ENCODE results near the gene ARMH4.
A peak's percentile ranks its signal among the peaks of the same experiment; 100 is the strongest.

The ARMH4 gene

DNA sequence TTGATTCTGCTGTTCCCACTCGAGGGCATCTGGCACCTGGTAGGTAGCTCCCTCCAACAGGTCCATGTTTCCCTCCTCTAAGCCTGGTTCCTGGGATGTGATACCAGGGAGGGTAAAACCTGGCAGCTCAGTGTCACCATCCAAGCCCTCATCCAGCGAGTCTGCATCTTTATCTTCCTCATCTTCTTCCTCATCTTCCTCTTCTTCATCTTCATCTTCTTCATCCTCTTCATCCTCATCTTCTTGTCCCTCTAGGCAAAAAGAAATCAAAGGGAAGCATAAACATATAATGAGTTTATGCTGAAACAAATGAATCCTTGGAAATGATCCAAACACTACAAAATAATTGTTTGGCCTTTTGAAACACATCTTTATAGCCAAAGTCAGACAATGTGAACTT, 55.3 kb downstream of the ARMH4 start:
- no peak for DNase-seq

DNA sequence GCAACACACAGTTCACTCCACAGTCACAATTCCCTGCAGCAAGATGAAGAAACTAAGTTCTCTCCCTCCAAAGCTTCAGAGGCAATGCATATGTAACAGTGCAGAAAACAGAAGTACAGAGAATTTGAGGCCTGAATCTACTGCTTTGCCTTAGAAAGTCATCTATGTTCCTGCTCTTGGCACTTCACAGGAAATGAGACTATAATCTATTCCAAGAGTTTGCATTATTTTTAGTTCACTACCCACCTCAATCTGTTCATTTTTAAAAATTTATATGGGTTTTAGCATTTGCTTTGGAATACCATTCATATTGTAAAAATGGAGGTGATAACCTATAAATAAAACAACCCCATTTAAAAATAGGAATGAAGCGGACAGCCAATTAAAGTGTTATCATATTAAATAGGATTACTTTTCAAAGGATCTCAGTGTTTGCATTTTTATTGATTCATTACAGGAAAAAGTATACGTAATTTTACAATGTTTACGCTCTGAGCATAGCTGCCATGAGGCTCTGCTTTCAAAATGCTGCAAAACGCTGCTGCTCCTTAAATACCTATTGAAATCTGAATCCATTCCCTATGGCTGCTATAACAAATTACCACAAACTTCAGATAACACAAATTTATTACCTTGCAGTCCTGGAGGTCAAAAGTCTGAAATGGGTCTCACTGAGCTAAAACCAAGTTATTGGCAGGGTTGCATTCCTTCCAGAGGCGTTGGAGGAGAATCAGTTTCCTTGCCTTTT, 60.0 kb downstream of the ARMH4 start:
- DNase-seq, result no peak

DNA sequence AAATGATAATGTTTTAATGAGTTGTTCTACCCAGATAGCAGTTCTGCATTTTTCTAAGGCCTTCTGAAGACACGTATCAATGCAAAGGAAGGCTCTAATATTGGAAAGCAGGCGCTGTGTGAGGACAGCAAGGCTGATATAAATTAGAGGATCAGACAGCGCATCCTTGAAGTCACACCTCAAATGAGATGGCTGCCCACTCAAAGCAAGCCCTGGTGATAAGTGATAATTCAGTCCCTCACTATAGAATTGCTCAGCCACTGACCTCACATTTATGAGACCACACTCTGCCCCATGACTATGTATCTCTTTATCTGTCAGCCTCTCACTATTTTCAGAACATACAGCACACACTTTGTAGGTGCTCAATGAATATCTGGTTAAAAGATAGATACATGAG, 62.4 kb downstream of the ARMH4 start:
- DNase-seq, result no peak

DNA sequence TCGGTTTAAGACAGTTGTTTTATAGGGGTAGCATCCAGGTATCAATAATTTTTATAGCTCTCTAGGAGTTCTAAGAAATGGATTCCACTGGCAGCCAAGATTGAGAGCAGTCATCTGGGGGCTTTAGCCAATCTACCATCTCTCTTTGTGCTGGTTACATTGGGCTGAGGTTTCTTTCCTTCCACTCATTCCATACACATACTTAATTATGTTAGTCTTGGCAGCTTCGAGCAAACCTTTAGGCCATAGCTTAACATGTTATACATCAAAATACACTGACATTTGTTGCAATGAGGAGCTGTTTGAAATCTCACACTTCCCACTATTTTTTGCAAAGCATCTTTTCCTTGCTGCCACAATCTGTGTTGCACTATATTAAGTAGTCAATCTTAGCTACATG, 63.1 kb downstream of the ARMH4 start:
- DNase-seq, result no peak

DNA sequence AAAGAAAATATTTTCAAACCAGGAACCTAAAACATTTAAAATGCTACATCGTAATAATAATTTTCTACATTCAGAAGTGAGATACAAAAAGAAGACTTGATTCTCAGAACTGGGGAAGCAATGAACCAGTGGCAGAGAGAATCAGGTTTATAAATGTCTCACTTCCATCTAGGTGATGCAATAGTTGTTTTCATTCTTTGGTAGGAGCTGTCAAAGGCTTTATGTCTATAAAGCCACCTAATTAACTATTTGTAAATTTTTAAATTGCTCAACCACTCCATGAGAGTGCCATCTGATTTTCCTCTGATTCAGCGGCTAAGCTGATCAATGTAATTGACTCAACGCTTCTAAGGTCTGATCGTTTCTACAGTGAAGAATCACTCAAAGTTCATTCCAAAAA, 66.1 kb downstream of the ARMH4 start:
- DNase-seq, result no peak

DNA sequence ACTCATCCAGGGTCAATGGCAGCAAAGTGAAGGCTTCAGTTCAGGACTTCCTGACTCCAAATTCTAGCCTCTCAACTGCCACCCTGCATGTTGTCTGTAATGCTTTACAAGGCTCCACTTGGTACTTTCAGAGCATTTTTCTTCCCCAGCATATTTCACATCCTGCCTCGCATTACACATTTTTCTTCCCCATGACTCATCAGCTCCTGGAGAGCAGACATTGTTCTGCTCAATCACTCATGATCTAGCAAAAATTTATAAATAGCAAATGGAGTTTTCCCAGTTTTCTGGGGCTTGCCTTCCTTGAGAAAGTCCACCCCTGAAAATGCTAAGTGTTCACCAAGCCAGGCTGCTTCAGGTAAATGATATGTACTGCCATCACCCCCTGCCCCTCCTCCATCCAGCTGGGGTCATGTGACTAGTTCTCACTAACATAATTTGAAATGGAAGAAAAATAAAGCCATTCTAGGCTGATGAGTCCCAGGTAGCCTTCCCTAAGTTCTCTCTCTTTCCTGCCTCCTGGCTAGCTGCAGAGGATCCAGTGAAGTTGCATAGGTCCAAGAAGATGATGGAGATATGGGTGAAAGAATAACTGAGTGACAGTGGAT, 69.4 kb downstream of the ARMH4 start:
- DNase-seq, result no peak

DNA sequence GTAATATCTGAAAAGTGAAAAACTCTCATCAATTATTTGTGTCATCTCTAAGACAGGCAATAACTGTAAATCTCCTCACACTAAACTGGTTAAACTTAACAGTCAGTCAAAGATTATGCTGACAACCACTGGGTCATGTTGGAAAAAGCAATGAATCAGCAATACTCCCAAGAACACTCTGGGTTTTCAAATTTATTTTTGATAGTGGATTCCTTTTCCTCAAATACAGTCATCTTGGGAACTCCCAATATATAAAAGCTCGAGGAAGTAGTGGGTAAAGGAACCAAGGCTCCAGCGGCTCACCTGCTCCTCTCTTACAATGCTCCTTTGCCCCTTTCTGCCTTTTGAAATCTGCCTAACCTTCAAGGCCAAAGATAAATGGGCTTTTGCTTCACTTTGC, 70.0 kb downstream of the ARMH4 start:
- DNase-seq, result no peak

DNA sequence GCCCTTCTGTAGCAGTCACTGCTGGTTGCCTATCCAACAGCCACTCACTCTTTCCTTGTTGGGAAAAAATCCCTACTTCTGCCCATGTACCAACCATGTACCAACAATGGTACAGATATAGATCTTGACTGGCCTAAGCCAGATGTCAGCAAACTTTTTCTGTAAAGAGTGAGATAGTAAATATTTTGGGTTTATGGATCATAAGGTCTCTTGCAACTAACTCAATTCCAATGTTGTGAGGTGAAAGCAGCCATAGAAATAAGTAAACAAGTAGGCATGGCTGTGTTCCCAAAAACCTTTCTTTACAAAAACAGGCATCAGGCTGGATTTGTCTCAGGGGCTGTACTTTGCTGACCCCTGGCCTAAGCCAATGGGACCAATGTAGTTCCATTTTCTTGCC, 73.5 kb downstream of the ARMH4 start:
- DNase-seq, result no peak

DNA sequence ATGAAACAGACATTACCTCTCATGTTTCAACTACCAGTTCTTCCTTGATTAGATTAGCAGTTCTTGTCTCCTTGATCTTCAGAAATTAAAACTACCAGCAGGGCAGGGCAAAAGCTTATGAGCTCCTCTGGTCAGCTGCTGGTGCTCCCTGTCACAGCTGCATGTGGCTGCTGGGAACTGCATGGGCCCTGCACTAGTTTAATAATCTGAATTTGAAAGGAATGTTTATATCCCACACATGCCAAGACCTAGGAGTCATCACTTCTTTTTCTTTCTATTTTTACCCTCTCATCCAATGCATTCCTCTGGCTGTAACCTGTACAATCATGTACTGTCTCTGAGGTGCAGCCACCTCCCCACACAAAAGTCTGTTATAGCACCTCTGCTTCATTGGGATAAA, 73.9 kb downstream of the ARMH4 start:
- DNase-seq, result no peak

DNA sequence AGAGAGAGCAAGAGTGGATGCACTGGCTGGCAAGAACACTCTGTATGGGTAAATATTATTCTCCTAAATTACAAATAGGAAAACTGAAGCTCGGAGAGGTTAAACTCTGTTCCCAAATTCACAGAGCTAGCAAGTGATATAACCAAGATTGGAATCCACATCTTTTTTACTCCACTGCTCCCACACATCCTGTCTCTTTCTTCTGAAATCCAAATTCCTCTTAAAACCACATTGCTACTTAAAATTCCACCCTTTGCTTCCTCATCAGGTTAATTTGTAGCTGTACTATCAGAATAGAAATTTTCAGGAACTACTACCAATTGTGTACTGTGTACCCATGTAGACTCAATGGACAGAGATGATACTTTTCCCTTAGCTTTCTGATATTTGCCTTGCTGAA, 74.4 kb downstream of the ARMH4 start:
- no peak for DNase-seq

DNA sequence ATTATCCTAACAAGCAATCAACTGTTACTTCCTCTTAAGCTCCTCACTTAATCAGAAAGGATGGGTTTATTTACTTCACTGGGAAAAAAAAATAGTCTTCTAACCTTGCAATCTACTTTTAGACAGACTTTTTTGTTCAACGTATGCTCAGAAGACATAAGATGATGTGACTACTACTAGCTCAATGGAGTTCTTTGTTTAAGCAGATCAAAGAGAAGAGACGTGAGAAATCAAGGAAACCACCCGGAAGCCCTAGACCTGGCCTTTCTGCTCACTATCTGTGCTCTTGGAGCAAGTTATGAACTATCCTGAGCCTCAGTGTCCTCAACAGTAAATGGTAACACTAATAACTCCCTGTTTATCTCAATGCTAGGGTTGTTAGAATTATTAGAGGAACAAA, 78.5 kb downstream of the ARMH4 start:
- DNase-seq, result no peak

DNA sequence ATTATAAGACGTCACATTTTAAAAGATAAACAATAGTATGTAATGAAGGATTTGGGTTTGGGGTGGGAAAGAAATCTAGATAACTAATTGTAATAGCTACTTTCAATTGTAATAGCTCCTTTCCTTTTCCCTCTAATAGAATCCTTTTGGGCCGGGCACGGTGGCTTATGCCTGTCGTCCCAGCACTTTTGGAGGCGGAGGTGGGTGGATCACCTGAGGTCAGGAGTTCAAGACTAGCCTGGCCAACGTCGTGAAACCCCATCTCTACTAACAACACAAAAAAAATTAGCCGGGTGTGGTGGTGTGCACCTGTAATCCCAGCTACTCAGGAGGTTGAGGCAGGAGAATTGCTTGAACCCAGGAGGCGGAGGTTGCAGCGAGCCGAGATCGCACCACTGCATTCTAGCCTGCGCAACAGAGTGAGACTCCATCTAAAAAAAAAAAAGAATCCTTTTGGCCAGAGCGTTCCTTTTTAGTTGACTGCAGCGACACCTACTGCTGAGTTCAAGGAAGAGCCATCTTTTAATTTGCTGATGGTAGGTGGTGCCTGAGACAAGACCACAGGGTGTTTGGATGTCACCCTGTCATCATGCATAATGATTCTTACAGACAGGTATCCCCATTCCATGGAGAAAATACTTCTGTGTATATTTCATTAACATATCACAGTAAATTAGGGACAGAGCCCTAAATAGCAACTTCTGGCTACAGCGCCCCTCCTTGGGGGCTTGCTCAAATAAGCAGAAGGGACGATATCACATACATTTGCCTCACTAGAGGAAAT, 79.5 kb downstream of the ARMH4 start:
- peak; percentile 17 for DNase-seq

DNA sequence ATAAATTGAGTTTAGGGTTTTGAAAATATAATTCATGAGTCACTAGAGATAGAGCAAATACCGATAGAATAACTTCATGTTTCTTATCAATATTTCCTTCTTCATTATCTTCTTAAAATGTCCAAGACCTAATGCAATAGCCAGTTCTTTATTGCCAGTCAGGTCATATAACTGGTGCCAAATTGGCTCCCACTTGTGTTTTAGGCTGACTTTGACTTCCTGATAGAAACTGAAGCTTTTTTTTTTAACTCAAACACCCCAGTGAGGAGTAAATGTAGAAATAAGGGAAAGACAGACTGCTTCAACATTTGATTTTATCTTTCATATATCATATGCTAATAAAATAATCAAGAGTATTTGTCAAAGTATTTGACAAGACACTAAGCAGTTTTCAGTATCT, 80.7 kb downstream of the ARMH4 start:
- DNase-seq, result no peak

DNA sequence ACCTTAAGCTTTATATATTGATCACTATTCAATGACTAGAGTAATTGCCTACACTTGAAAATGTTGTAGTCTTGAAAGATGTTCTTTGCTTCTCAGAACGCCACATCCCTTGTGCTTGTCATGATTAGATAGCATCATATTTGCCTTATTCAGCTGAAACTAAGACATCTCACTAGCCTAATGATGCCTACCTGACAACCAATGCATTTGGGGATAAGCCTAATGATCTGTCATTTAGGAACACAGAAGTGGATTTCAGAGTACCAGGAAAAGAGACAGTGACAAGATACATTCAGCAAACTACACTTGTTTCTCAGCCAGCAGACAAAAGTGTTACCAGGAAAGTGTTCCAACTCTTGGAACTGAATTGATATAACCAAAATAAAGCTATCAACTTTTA, 83.7 kb downstream of the ARMH4 start:
- no peak for DNase-seq

DNA sequence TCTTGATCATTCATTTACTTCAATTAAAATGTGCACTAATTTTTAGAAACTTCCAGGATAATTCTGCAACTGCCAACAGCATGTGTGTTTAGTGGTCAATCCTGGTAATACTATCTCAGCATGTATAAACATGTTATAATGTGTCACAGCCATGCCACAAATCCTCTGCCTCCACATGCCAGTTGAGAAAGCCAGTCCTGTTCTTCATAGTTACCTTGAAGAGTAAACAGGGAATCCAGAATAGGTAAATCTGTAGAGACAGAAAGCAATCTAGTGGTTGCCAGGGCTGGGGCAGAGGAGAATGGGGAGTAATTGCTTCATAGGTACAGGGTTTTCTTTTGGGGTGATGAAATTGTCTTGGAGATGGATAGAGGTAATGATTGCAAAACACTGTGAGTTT, 85.9 kb downstream of the ARMH4 start:
- no peak for DNase-seq

DNA sequence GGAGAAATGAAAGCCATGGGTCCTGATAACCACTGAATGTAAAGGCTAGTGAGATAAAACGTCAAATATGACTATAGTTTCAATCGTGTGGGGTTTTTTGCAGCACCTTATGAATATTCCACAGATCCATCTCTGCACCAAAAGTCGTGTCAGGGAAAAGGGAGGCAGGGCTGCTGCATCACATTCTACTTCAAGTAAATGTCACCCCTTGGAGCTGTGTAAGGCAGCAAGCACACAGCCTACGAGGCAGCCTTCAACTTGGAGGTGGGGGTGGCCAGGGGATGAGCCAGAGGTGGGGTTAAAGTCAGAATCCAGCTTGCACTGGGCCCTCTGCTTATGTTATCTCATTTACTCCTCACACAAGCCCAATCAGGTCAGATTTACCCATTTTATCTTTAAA, 90.4 kb downstream of the ARMH4 start:
- no peak for DNase-seq

DNA sequence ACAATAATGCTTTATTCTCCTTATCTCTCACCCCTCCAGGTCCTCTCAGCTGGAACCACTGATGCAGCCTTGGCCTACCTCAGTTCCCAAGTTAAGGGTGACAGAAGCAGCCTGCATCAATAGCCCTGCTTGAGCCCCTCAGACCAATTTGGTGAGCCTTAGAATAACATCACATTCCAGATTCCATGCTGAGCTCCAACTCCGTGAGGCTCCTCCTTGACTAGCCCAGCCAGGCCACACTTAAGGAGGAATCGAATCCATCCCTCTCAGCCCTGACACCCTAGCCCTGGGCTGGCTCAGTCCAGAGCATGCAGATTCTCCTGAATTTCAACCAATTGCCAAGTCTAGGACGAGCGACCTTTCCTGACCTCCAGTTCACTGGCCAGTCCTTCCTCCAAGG, 91.1 kb downstream of the ARMH4 start:
- DNase-seq, result no peak

DNA sequence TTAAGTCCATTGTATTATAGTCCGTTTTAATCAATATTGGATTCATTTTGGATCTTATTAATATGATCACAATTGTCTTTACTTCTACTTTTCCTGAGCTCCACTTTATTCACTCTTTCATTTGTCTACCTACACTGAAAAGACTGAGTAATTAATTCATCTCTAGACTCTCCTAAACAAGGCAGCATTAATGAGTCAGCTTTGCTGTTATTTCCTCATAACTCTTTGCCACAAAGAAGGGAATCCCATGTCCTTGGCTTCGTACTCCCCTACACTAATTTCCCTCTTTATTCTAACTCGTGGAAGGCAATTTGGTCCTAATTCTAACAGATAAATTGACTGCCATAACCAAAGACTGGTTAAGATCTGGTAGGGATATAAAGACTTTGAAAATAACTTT, 91.9 kb downstream of the ARMH4 start:
- no peak for DNase-seq

DNA sequence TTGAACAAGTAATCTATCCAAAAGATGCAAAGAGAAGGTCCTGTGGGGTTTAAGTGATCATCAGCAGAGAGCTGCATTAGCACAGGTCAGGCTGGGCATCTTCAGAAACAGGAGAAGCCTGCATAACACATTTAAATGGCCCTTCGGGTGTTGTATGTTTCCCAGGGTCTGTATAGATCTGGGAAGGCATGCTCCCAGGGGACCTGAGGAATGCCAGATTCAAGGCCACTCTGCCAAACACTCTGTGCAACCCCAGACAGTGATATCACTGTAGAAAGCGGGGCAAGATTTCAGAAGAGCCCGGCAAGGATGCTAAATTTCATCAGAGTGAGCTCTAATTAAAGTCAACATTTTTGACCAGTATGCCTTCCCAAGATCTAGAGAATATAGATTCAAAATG, 92.9 kb downstream of the ARMH4 start:
- DNase-seq, result no peak

DNA sequence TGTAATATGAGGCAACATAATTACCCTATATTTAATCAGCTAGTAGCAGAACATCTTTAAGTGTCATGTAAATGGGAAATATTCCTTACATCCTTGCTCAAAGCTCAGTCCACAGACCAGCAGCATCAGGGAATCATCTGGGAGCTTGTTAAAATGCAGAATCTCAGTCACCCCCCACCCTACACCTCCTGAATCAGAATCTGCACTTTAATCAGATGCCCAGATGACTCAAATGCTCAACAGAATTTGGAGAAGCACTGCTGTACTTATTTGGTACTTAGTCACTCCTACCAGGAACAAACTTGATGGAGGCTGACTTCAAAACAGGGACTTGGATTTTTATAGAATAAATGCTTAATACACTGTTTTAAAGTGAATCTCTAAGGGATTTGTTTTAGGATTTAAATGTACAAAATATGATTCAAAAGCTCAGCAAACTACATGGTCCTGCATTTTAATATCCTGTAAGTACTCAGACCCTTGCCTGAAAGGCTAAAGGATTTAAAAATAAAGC, 96.5 kb downstream of the ARMH4 start:
- no peak for DNase-seq

DNA sequence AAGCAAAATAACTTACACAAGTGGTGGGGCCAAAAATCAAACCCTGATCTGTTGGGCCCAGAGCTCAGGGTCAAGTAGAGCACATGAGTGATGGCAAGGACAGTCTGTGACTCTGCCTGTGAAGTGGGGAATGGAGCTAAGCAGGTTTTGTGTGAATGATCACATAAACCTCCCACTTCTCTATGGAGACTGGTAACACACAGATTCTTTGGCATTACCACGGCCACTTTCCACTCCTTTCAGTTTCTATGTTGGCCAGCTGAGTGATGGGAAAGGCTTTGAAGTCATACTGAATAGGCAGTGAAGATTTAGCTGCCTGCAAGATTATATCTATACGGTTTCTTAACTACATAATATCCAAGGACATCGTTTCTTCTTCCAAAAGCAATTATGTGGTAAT, 97.9 kb downstream of the ARMH4 start:
- DNase-seq, result no peak

DNA sequence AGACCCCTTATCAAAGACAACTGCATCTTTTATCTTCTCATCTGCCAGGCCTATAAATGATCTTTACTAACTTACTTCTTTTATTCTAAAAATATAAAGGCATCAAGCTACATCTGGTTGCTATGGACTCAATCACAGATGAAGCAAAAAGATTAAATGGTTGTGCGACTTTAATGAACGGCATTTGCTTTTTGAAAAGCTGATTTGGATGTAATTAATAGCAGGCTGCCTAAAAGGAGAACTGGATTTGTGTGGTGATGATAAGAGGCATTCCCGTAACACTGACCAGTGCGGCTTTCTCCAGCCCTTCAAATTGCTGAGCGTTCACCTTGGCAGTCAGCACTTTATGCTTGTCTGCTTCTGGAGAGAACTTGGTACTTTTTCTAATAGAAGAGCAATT, 103.8 kb downstream of the ARMH4 start:
- no peak for DNase-seq

DNA sequence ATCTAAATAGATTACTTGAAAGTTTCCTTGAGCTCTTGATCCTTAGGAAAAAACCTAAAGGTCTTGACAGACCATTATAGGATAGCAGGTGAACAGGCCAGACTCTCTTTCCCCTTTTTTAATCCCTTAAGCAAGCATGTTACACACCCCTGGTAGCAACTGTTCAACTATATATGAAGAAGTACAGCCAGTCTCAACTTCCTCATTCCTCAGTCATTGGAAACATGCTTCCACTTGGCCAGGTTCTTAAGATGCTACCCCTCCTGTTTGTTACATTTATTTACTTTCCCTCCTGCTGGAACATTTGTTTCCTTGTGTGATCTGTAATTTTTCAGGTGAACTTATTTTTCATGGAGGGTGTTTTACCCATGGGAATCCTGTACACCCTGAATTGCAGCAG, 124.1 kb downstream of the ARMH4 start:
- DNase-seq, result no peak

DNA sequence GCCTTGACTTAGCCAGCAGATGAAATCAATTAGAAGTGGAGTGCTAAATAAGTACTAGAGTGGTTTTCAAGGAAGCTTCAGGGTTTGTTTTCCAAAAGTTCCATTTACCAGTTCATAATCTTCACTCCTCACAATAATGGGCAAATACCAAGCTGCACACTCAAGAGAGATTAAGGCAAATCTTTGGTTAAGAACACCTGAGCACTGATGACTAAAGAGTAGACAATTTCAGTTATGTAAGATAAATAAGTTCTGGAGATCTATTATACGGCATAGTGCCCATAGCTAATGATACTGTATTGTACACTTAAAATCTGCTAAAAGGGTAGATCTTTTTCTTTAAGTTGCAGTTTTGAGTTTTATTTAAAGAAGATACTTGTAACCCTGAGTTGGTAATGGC, 125.0 kb downstream of the ARMH4 start:
- DNase-seq, result no peak

Measured in activated gamma-delta T cell treated with Interleukin-2 at 50 U/mL for 16 hours (primary cell).